PFSK-1 (cell line): ENCODE measurements around the gene MAST4.

Source experiments
- FOXP2 ChIP-seq: optimal IDR thresholded peaks from 2 replicates; pipeline ENCODE3; 2011; ENCODE audit warnings: borderline replicate concordance, control low read depth, inconsistent platforms; ENCODE audit not compliant: insufficient read depth; ENCODE audit errors: extremely low read length, extremely low read depth
- POLR2AphosphoS5 ChIP-seq: IDR thresholded peaks from 2 replicates; pipeline ENCODE4 v1.6.1; 2012; ENCODE audit warnings: low read depth, mild to moderate bottlenecking, control low read depth, low read length, moderate library complexity
- REST ChIP-seq, 2 experiments: IDR thresholded peaks; 2 replicates each; pipeline versions ENCODE4 v1.6.1 to v1.8.0; 2011 to 2012; ENCODE audit warnings: low read depth in 2 of 2, low read length in 2 of 2, control low read depth in 1 of 2, inconsistent platforms in 1 of 2, mild to moderate bottlenecking in 1 of 2, moderate library complexity in 1 of 2; ENCODE audit not compliant: insufficient read depth in 1 of 2
- SIN3A ChIP-seq: IDR thresholded peaks from 2 replicates; pipeline ENCODE4 v1.6.1; 2012; ENCODE audit warnings: mild to moderate bottlenecking, low read length, moderate library complexity, borderline replicate concordance; ENCODE audit not compliant: insufficient read depth
- TAF1 ChIP-seq: IDR thresholded peaks from 2 replicates; pipeline ENCODE4 v1.6.1; 2012; ENCODE audit warnings: low read length, control low read depth, borderline replicate concordance; ENCODE audit not compliant: insufficient read depth

Gene MAST4

GRCh38 chr5:67092535-67092934 lies 496.3 kb downstream of the MAST4 start:
- TF ChIP-seq TAF1, result no peak

GRCh38 chr5:67093279-67093678 lies 497.1 kb downstream of the MAST4 start:
- TF ChIP-seq POLR2AphosphoS5 (no peak), SIN3A (no peak), REST (IDR thresholded peaks at IDR 0.05; ENCODE audit: insufficient read depth in 1 of 2, low read depth in 2 of 2, low read length in 2 of 2) (no peak), TAF1 (no peak), FOXP2 (no peak)

DNA sequence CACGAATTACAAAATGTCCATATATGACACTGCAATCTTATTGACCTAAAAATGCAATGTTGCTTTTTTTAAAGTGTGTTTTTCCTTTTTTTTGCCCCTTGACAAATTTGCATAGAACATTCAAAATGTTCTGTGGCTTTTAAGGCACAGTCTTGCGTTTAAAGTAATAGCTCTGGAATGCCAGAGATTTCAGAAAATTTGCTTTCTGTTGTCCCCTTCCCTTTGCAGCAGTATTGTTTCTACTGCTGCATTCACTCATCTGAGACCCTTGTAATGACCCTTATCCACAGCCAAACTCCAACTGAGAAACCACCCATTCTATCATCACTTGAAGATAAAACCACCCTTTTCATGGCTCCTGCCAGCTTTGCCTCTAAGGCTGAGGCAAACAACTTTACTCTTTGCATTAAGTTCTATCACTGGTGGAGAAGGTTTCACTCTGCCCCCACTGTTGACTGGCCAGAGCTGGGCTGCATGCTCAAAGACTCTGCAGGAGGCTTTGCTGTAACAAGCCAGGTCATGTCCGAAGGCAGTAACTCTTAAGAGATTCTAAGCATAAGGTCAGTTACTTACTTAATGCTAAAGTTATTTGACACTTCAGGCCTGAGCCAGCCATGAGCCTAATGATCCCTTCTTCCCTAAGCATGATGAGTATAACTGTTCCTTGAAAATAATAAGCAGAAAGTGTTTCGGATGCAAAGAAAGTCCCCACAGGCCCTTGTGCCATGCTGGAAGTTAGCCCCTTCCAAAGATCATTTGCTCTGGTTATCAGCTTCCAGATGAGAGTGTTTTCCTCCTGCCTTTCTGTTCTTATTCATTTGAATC lies 498.5 kb downstream of the MAST4 start:
- no peak for TF ChIP-seq TAF1

GRCh38 chr5:67095346-67096171 lies 499.4 kb downstream of the MAST4 start:
- TF ChIP-seq POLR2AphosphoS5 (no peak), FOXP2 (no peak), SIN3A (no peak), TAF1 (no peak), REST (IDR thresholded peaks at IDR 0.05; ENCODE audit: insufficient read depth in 1 of 2, low read depth in 2 of 2, low read length in 2 of 2) (no peak)

DNA sequence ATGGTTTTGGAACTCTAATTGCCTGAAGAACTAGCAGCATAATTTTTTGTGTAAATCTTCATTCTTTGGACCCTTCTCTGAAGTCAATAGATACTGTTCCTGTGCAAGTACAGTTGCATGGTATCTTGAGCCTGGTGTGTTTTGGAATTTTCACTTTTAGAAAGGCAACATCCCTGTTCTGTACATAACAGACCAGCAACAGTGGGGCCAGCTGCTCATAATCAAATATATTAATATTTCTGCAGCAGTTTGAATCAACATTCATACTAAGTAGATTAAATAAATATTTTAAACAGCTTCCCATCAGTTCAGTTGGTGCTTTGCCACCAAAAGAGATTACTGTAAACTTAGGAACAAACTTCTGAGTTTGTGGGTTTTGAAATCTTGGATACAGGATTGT lies 502.5 kb downstream of the MAST4 start:
- no peak for TF ChIP-seq REST (IDR thresholded peaks at IDR 0.05; ENCODE audit: insufficient read depth in 1 of 2, low read depth in 2 of 2, low read length in 2 of 2)
- no peak for TF ChIP-seq FOXP2
- TF ChIP-seq TAF1, result no peak
- TF ChIP-seq SIN3A, result no peak
- no peak for TF ChIP-seq POLR2AphosphoS5

DNA sequence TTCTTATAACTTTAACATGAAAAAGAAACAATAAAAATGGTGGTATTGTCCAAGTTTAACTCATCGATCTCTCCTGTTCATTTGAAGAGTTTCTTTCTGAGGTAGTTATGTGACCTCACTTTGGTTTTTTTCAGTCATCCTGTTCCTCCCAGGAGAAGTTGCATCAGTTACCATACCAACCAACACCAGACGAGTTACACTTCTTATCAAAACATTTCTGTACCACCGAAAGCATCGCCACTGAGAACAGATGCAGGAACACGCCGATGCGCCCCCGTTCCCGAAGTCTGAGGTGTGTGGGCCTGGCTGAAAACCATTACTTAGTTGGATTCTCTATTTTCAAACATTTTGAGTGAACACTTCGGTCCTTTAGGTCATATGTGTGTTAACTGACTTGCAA lies 504.1 kb downstream of the MAST4 start:
- TF ChIP-seq POLR2AphosphoS5 (no peak), REST (IDR thresholded peaks at IDR 0.05; ENCODE audit: insufficient read depth in 1 of 2, low read depth in 2 of 2, low read length in 2 of 2) (no peak), TAF1 (no peak), SIN3A (no peak), FOXP2 (no peak)
